ENCODE measurements around the gene ZBTB42. TPM values are rescaled to one million over a fixed set of nuclear protein-coding genes. Genes with fewer than 3 reads are reported as not detected.

Gene ZBTB42
- total RNA-seq, 1 experiment from 2014 or later = 1.4 TPM

DNA sequence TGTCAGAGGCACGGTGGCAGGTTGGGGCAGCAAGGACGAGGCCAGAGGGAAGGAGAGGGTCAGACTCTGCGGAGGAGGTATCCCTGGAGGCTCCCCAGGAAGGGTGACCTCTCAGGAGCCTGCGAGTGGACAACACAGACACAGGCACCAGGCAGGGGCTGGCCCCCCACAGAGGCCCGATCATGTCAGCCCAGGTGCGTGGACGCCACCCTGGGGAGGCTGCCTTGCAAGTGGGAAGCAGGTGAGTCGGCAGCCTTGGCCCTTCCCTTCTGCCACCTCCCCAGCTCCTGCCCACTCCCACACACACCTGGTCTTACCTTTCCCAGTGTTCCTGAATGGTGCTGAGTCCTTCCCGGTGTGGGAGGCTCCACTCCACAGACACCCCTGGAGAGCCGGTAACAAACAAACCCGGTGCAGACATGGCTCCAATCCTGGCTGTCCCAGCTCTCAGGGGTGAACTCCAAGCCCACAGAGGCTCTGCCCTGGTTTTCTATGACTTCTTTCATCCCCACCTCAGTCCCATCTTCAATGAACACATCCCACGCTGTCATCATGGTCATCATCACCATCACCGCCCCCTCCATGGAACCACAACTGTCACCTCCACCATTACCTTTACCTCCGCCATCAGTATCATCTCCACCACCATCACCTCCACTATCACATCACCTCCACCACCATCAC, 5.2 kb downstream of the ZBTB42 start:
- Histone ChIP-seq H3K27me3 (replicated peaks; ENCODE audit: insufficient read depth, low read depth, low read length, poor library complexity) (no peaks in the 10 kb centered on the region), H3K27ac (ENCODE audit: low read depth, low read length, poor library complexity, severe bottlenecking) (no peak overlapping the region), H3K9me3 (ENCODE audit: low read depth, low read length, poor library complexity, severe bottlenecking) (no peaks in the 10 kb centered on the region), H3K36me3 (ENCODE audit: insufficient read depth, low read length, poor library complexity, severe bottlenecking) (no peaks in the 10 kb centered on the region), H3K4me1 (ENCODE audit: insufficient read depth, low read length, poor library complexity, severe bottlenecking) (peaks cover 15% of the 10 kb centered on the region), H3K4me3 (ENCODE audit: low read depth, low read length, poor library complexity, severe bottlenecking) (no peak overlapping the region)
- DNase-seq (ENCODE audit: low spot score) = no peak
- intact Hi-C loops (cut with micrococcal nuclease; ENCODE audit: unreplicated experiment) = no loop called here
- ChIA-PET POLR2A (ENCODE audit: low non-redundant PET) (no interaction called here), CTCF (no interaction called here)
- no TSS peak for BruUV-seq (replicated peaks)
- TF ChIP-seq, protein P1, sequence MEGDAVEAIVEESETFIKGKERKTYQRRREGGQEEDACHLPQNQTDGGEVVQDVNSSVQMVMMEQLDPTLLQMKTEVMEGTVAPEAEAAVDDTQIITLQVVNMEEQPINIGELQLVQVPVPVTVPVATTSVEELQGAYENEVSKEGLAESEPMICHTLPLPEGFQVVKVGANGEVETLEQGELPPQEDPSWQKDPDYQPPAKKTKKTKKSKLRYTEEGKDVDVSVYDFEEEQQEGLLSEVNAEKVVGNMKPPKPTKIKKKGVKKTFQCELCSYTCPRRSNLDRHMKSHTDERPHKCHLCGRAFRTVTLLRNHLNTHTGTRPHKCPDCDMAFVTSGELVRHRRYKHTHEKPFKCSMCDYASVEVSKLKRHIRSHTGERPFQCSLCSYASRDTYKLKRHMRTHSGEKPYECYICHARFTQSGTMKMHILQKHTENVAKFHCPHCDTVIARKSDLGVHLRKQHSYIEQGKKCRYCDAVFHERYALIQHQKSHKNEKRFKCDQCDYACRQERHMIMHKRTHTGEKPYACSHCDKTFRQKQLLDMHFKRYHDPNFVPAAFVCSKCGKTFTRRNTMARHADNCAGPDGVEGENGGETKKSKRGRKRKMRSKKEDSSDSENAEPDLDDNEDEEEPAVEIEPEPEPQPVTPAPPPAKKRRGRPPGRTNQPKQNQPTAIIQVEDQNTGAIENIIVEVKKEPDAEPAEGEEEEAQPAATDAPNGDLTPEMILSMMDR (conservative IDR thresholded peaks at IDR 0.05; ENCODE audit: low read depth, low read length) = no peak
- TF ChIP-seq EZH2 (IDR thresholded peaks at IDR 0.05; ENCODE audit: borderline replicate concordance, low read depth, low read length, poor library complexity, severe bottlenecking) = no peak

DNA sequence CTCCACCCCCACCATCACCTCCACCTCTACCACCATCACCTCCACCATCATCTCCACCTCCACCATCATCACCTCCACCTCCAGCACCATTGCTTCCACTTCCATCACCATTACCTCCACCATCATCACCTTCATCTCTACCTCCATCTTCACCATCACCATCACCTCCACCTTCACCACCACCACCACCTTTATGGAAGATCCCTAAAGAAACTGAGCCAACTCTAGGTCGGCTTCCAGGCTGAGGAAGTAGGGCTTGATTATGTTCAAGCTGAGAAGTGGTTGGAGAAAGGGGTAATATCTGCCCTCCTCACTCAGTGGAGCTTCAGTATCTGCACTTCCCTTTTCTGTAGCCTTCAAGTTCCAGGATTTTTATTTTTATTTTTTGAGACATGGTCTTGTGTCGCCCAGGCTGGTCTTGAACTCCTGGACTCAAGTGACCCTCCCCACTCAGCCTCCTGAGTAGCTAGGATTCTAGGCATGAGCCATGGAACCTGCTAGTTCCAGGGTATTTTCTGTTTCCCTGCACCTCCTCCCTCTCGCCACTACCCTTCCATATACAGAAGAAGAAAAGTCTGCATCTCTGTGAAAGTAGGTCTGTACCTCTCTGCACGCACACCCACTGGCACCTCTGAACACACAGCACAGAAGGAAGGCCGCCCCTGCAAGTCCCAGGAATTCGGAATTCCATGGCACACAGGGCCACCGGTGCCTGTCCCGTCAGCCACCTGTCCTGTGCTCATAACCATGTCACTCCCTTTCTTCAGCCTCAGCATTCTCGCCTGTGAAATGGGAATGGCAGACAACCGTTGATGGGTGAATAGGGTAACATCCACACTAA, 5.9 kb downstream of the ZBTB42 start:
- DNase-seq (ENCODE audit: low spot score) = no peak
- Histone ChIP-seq H3K4me3 (ENCODE audit: low read depth, low read length, poor library complexity, severe bottlenecking) (no peak overlapping the region), H3K4me1 (ENCODE audit: insufficient read depth, low read length, poor library complexity, severe bottlenecking) (peaks cover 8% of the 10 kb centered on the region), H3K27me3 (replicated peaks; ENCODE audit: insufficient read depth, low read depth, low read length, poor library complexity) (no peaks in the 10 kb centered on the region), H3K9me3 (ENCODE audit: low read depth, low read length, poor library complexity, severe bottlenecking) (no peaks in the 10 kb centered on the region), H3K27ac (ENCODE audit: low read depth, low read length, poor library complexity, severe bottlenecking) (no peak overlapping the region), H3K36me3 (ENCODE audit: insufficient read depth, low read length, poor library complexity, severe bottlenecking) (no peaks in the 10 kb centered on the region)
- no TSS peak for BruUV-seq (replicated peaks)
- CTCF ChIA-PET = no interaction called here
- POLR2A ChIA-PET (ENCODE audit: low non-redundant PET) = no interaction called here
- intact Hi-C loops (cut with micrococcal nuclease; ENCODE audit: unreplicated experiment) = no loop called here
- TF ChIP-seq, protein P1 (conservative IDR thresholded peaks at IDR 0.05; ENCODE audit: low read depth, low read length) = no peak
- TF ChIP-seq EZH2 (IDR thresholded peaks at IDR 0.05; ENCODE audit: borderline replicate concordance, low read depth, low read length, poor library complexity, severe bottlenecking) = no peak

DNA sequence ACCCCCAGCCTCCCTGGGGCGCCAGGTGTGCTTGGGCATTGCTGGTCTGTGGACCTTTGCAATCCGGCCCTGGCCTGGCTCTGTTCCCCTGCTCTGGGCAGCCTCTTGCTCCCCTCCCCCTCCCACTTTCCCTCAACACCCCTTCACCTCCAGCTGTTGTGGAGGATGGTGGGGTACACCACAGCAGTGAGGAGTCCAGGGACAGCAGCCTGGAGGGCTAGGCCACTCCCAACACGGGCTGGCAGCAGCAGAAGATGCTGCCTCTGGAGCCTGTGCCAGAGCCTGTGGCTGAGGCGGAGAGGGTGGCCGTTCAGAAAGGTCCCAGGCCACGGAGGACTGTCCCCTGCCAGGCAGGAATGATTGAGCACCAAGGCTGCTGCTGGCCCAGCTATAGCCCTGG, 7.6 kb downstream of the ZBTB42 start:
- Histone ChIP-seq H3K9me3 (ENCODE audit: low read depth, low read length, poor library complexity, severe bottlenecking) (no peaks in the 10 kb centered on the region), H3K36me3 (ENCODE audit: insufficient read depth, low read length, poor library complexity, severe bottlenecking) (no peaks in the 10 kb centered on the region), H3K27ac (ENCODE audit: low read depth, low read length, poor library complexity, severe bottlenecking) (no peak overlapping the region), H3K4me1 (ENCODE audit: insufficient read depth, low read length, poor library complexity, severe bottlenecking) (peaks cover 8% of the 10 kb centered on the region), H3K27me3 (replicated peaks; ENCODE audit: insufficient read depth, low read depth, low read length, poor library complexity) (no peaks in the 10 kb centered on the region), H3K4me3 (ENCODE audit: low read depth, low read length, poor library complexity, severe bottlenecking) (no peak overlapping the region)
- ChIA-PET CTCF (no interaction called here), POLR2A (ENCODE audit: low non-redundant PET) (no interaction called here)
- TF ChIP-seq, protein P1 (conservative IDR thresholded peaks at IDR 0.05; ENCODE audit: low read depth, low read length) = no peak
- TF ChIP-seq EZH2 (IDR thresholded peaks at IDR 0.05; ENCODE audit: borderline replicate concordance, low read depth, low read length, poor library complexity, severe bottlenecking) = no peak
- DNase-seq (ENCODE audit: low spot score) = no peak
- BruUV-seq (replicated peaks) = no TSS peak
- intact Hi-C loops (cut with micrococcal nuclease; ENCODE audit: unreplicated experiment) = no loop called here
